Kidney epithelial cell (primary cell): Measurements from ENCODE around the gene PGBD5. TPM values are rescaled to one million over a fixed set of nuclear protein-coding genes. Genes with fewer than 3 reads are reported as not detected.

Source experiments
- DNase-seq: peaks from one replicate; pipeline ENCODE4 v3.0.0-alpha.2; 2010; ENCODE audit warnings: low read depth
- H3K27me3 ChIP-seq: 2 replicates; pipeline ENCODE4 v1.6.0; 2011; ENCODE audit warnings: low read length; ENCODE audit not compliant: control insufficient read depth, insufficient read depth
- H3K36me3 ChIP-seq: 2 replicates; pipeline ENCODE4 v1.5.1; 2011; ENCODE audit warnings: low read length; ENCODE audit not compliant: control insufficient read depth, insufficient read depth
- H3K4me3 ChIP-seq: 2 replicates; pipeline ENCODE4 v1.5.1; 2011; ENCODE audit warnings: low read depth, mild to moderate bottlenecking, control low read depth, low read length
- total RNA-seq: library from RNA; depleted of rRNA; stranded (reverse); fragments of >200 nt; gene quantifications from 2 replicates; pipeline ENCODE4 v1.2.3, GENCODE V29; 2015
- TF ChIP-seq, protein P1 (sequence below): IDR thresholded peaks from 2 replicates; pipeline ENCODE4 v1.5.1; 2011; ENCODE audit warnings: mild to moderate bottlenecking, moderate library complexity, low read length, control low read depth, inconsistent platforms; ENCODE audit not compliant: insufficient read depth, poor library complexity, severe bottlenecking

Gene PGBD5
- total RNA-seq, 1 donor from 2014 or later: 54.0 TPM

DNA sequence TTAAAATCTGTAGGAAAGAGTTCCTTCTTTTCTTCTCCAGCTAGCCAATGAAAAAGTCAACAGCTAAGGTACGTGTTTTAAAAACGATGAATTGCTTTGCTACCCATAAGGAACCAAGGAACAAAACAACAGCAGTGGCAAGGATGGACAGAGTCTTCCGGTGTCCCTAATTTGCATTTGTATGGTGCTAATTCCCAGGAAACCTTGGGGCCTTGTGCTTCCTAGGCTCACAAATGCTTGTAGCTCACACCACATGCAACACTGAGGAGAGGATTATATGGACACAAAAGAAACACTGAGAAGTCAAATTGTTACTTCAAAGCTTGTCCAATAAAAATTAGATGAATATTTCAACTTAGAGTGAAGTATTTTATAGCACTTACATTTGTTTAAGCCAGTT is 1.8 kb upstream of the PGBD5 start:
- no peak for DNase-seq
- Histone ChIP-seq H3K36me3 (no peaks in the 10 kb centered on the region), H3K4me3 (no peak overlapping the region), H3K27me3 (peaks cover 22% of the 10 kb centered on the region)
- TF ChIP-seq, protein P1, sequence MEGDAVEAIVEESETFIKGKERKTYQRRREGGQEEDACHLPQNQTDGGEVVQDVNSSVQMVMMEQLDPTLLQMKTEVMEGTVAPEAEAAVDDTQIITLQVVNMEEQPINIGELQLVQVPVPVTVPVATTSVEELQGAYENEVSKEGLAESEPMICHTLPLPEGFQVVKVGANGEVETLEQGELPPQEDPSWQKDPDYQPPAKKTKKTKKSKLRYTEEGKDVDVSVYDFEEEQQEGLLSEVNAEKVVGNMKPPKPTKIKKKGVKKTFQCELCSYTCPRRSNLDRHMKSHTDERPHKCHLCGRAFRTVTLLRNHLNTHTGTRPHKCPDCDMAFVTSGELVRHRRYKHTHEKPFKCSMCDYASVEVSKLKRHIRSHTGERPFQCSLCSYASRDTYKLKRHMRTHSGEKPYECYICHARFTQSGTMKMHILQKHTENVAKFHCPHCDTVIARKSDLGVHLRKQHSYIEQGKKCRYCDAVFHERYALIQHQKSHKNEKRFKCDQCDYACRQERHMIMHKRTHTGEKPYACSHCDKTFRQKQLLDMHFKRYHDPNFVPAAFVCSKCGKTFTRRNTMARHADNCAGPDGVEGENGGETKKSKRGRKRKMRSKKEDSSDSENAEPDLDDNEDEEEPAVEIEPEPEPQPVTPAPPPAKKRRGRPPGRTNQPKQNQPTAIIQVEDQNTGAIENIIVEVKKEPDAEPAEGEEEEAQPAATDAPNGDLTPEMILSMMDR: no peak

DNA sequence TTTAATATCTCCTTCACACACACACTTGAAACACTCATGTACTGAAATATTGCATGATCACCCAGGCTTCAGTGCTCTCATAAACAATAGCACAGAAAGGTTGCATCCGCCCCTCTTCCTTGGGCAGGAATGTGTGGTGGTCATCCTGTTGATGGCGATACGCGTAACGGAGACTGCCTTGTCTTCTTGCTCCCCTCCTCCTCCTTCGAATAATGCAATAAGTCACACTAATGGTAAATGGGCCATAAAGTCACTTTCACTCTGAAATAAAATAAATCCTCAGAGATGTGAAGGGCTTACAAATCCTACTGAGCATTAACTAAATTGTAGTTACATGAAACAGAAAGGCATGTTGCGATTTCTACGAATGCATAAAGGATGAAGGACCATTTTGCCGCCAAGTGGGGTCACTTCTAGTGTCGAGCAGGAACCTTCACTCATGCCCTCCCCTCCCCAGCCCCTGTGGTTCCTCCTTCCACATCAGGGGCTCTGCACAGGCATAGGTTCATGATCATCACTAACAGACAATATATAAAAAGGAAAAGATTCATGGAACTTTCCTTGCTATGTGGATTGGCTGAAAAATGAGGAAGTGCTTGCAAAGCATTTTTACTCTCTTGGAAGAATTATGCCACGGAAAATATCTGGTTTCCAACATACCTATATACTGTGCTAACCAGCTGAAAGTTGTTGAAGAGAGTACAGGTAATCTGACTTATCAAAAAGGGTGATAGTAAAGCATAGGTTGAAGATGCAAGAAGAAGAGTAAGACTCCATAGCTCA is 1.2 kb upstream of the PGBD5 start:
- peaks cover 25% of the 10 kb centered on the region for H3K27me3 ChIP-seq
- H3K4me3 ChIP-seq: no peak overlapping the region
- no peak for DNase-seq
- TF ChIP-seq, protein P1: no peak
- H3K36me3 ChIP-seq: no peaks in the 10 kb centered on the region

- Histone ChIP-seq H3K36me3 (no peaks in the 10 kb centered on the region), H3K4me3 (peak overlapping the region; percentile 40), H3K27me3 (peaks cover 25% of the 10 kb centered on the region)
- TF ChIP-seq, protein P1: no peak
- DNase-seq: no peak
These were observed 660 bp downstream of the PGBD5 start for GRCh38 chr1:230425252-230426091.

DNA sequence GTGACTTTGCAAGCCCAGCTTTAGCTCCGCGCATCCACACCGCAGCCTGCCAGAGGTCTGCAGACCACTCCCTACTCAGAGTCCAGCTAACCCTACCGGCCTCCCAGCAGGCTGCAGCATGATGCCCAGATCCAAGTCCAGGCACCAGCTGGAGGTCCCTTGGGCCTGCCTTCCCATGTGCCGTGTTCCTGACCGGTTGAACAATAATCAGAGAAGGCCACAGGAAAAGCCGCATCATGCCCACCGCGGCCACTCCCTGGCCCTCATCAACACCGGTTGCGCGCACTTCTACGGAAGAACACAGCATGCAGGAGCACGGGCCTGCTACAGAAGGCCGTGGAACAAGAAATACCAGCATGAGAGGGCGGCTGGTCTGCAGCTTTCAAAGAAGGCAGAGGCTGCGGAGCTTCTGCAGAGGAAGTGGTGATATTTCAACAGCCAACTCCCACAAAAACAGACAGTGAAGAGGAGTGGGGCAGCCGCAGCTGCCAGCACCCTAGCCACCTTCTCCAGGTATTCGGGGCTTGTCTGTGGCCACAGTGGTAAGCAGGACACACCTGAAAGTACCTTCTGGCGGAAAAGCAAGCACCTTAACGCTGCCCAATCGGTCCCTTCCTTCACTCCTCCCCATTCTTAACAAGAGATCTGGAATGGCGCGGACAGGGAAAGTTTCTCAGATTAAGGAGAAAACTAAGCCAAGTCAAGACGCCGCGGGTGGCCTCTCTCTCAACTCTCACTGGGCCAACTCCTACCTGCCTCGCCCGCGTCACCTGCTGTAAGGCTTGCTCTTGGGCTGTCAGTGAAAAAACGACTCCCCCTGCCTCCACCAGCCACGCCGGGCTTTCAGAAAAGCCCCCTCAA is 1.5 kb downstream of the PGBD5 start:
- Histone ChIP-seq H3K27me3 (peaks cover 25% of the 10 kb centered on the region), H3K36me3 (no peaks in the 10 kb centered on the region), H3K4me3 (peak overlapping the region; percentile 40)
- TF ChIP-seq, protein P1: no peak
- DNase-seq: no peak

DNA sequence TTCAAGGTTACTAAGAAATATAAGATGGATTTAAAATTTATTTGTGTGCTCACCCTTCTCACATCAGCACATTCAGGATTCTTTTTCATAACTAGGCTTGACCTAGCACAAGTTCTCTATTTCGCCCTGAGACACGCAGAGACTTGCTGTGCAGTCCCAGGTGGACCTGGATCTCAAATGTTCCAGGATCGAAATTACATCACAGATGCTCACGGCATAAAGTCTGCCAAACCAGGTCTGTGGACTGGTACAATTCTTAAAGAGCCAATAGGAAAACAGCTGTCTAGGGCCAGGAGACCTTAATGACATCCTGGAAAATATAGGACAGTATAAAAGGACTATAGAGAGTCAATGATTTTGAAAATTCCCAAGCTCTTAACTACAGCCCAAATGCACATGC is 2.2 kb downstream of the PGBD5 start:
- TF ChIP-seq, protein P1: no peak
- no peaks in the 10 kb centered on the region for H3K36me3 ChIP-seq
- peaks cover 25% of the 10 kb centered on the region for H3K27me3 ChIP-seq
- H3K4me3 ChIP-seq: no peak overlapping the region
- no peak for DNase-seq
